Effector CD8-positive, alpha-beta T cell (primary cell): ENCODE measurements around the gene ST8SIA5.

Experiments used
- DNase-seq: peaks from one replicate; lab custom pipeline; 2025; lab: John Stamatoyannopoulos, UW

The ST8SIA5 gene

GRCh38 chr18:46629361-46629760, 127.5 kb downstream of the ST8SIA5 start:
- no peak for DNase-seq

- no peak for DNase-seq
Measured at GRCh38 chr18:46628206-46628605, 128.6 kb downstream of the ST8SIA5 start.

GRCh38 chr18:46627136-46627535, 129.7 kb downstream of the ST8SIA5 start:
- no peak for DNase-seq

- DNase-seq = no peak
Measured at GRCh38 chr18:46625069-46625468, 131.8 kb downstream of the ST8SIA5 start.

- no peak for DNase-seq
Measured at GRCh38 chr18:46624127-46624526, 132.7 kb downstream of the ST8SIA5 start.

- DNase-seq = no peak
Measured at GRCh38 chr18:46623541-46623940, 133.3 kb downstream of the ST8SIA5 start.

- DNase-seq = no peak
Measured at GRCh38 chr18:46622999-46623398, 133.9 kb downstream of the ST8SIA5 start.

- no peak for DNase-seq
Measured at GRCh38 chr18:46622451-46622850, 134.4 kb downstream of the ST8SIA5 start.

GRCh38 chr18:46621871-46622270, 135.0 kb downstream of the ST8SIA5 start:
- DNase-seq = no peak

- no peak for DNase-seq
Measured at GRCh38 chr18:46621111-46621766, 135.6 kb downstream of the ST8SIA5 start.

GRCh38 chr18:46619559-46619958, 137.3 kb downstream of the ST8SIA5 start:
- DNase-seq = no peak
